ENCODE results near the gene LRRTM3.

DNA sequence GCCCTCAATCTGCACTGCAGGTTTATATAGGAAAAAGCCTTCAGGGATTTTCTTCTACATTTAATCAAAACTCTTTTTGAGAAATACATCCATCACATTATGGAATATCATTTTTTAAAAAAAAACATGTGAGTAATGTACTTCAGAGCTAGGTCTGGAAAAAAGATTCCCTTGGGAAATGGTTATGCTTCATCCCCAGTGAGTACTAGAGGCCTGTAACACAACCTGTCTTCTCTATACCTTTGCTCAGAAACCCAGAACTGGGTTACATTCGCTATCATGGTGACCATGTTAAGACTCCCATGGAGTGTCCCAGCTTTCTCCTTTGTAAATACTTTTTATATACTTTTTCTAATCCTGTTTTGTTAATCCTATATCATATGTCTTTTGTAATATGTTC, 186.9 kb downstream of the LRRTM3 start:
- TF ChIP-seq POLR2AphosphoS5 (IDR thresholded peaks at IDR 0.05; ENCODE audit: low read depth, low read length) (no peak), POLR2A (IDR thresholded peaks at IDR 0.05; ENCODE audit: low read depth, low read length) (no peak), TAF1 (IDR thresholded peaks at IDR 0.05; ENCODE audit: borderline replicate concordance, low read depth, low read length) (no peak)

Data from GM12892 (cell line).